GM12878 (cell line): ENCODE data around the gene PSMA2. TPM values are rescaled to one million over a fixed set of nuclear protein-coding genes. Genes with fewer than 3 reads are reported as not detected.

Source experiments
- ATAC-seq: fragments of 200-7000 bp; cut with Tn5 transposase; 3 replicates; pipeline ENCODE4 v1.9.1; 2020; ENCODE audit warnings: mild to moderate bottlenecking, moderate library complexity
- BruUV-seq: library from RNA; stranded (reverse); fragments of 400-500 nt; replicated peaks from 2 replicates; lab custom pipeline; 2021; lab: Mats Ljungman, UMichigan
- CTCF ChIA-PET: fragments of 300-600 bp; sonication (Branson Sonifier 250); formaldehyde crosslinking; extraction: SDS; loops from one replicate; lab custom pipeline; 2021; ENCODE audit warnings: inconsistent platforms; lab: Yijun Ruan, JAX
- POLR2A ChIA-PET: fragments of 350-600 bp; formaldehyde crosslinking; extraction: SDS; loops from one replicate; lab custom pipeline; 2021; ENCODE audit warnings: inconsistent platforms; lab: Charles Lee
- RAD21 ChIA-PET: fragments of 300-600 bp; sonication (Branson Sonifier 250); formaldehyde crosslinking; loops from one replicate; lab custom pipeline; 2023; ENCODE audit warnings: antibody characterized with exemption; ENCODE audit not compliant: unreplicated experiment; lab: Charles Lee
- SMC1A ChIA-PET: fragments of 300-600 bp; sonication (Branson Sonifier 250); formaldehyde crosslinking; loops from one replicate; lab custom pipeline; 2023; ENCODE audit not compliant: unreplicated experiment, uncharacterized antibody; lab: Charles Lee
- DNase-seq: peaks from one replicate; pipeline ENCODE4 v3.0.0-alpha.2; 2011; ENCODE audit warnings: low read depth, low spot score
- FAIRE-seq: peaks from 3 replicates; lab custom pipeline; 2011; peaks lifted over from hg19 to GRCh38; lab: Jason Lieb, UNC
- H2AFZ ChIP-seq: 2 replicates; pipeline ENCODE4 v1.6.0; 2011; ENCODE audit warnings: low read depth, low read length, control low read depth; ENCODE audit not compliant: control insufficient read depth
- H3K27ac ChIP-seq: 2 replicates; pipeline ENCODE4 v1.5.1; 2011; ENCODE audit warnings: control low read depth; ENCODE audit not compliant: control insufficient read depth, insufficient read depth
- H3K27me3 ChIP-seq, 2 experiments: replicated peaks in 1 of 2; 2 replicates each; pipeline versions ENCODE4 v1.6.0 to v1.6.1; 2011; ENCODE audit warnings: low read length in 1 of 2; ENCODE audit not compliant: control insufficient read depth in 2 of 2, insufficient read depth in 2 of 2
- H3K36me3 ChIP-seq, 2 experiments: 2 replicates each; pipeline ENCODE4 v1.5.1; 2011; ENCODE audit warnings: low read length in 1 of 2; ENCODE audit not compliant: control insufficient read depth in 2 of 2, insufficient read depth in 2 of 2
- H3K4me1 ChIP-seq: 2 replicates; pipeline ENCODE4 v1.6.1; 2011; ENCODE audit warnings: mild to moderate bottlenecking, low read length, moderate library complexity, mixed read lengths; ENCODE audit not compliant: control insufficient read depth, insufficient read depth
- H3K4me2 ChIP-seq: 2 replicates; pipeline ENCODE4 v1.6.0; 2011; ENCODE audit warnings: control low read depth; ENCODE audit not compliant: control insufficient read depth, insufficient read depth
- H3K4me3 ChIP-seq: fragments of 200-600 bp; sonication (generic); 2 replicates; pipeline ENCODE4 v1.5.1; 2016
- H3K79me2 ChIP-seq: 2 replicates; pipeline ENCODE4 v1.6.0; 2011; ENCODE audit warnings: low read length; ENCODE audit not compliant: control insufficient read depth, insufficient read depth
- H3K9ac ChIP-seq: 2 replicates; pipeline ENCODE4 v1.8.0; 2011; ENCODE audit warnings: low read length, control low read depth, mixed read lengths; ENCODE audit not compliant: control insufficient read depth, insufficient read depth
- H3K9me3 ChIP-seq: replicated peaks from 3 replicates; pipeline ENCODE4 v1.5.1; 2011; ENCODE audit warnings: mild to moderate bottlenecking, low read length; ENCODE audit not compliant: control insufficient read depth, insufficient read depth
- H4K20me1 ChIP-seq: 2 replicates; pipeline ENCODE4 v1.6.0; 2011; ENCODE audit not compliant: control insufficient read depth, insufficient read depth
- ATF7 ChIP-seq: fragments of 450-650 bp; IDR thresholded peaks from 2 replicates; pipeline ENCODE4 v1.6.1; 2016; ENCODE audit warnings: low read depth, mild to moderate bottlenecking
- BCL11A ChIP-seq: IDR thresholded peaks from 2 replicates; pipeline ENCODE4 v1.6.1; 2011; ENCODE audit warnings: low read depth, low read length
- BHLHE40 ChIP-seq, 2 experiments: fragments of 450-650 bp in 1 of 2; IDR thresholded peaks; 2 replicates each; pipeline ENCODE4 v1.6.1; 2011 to 2017; ENCODE audit warnings: low read depth in 2 of 2, borderline replicate concordance in 1 of 2, improper control_type of control experiment in 1 of 2, low read length in 1 of 2, mild to moderate bottlenecking in 1 of 2
- EED ChIP-seq: sonication (generic); IDR thresholded peaks from 2 replicates; pipeline ENCODE4 v1.6.1; 2016; ENCODE audit warnings: antibody characterized with exemption, low read depth
- NBN ChIP-seq: fragments of 450-650 bp; IDR thresholded peaks from 2 replicates; pipeline ENCODE4 v1.6.1; 2016
- SMAD1 ChIP-seq: fragments of 450-650 bp; IDR thresholded peaks from 2 replicates; pipeline ENCODE4 v1.6.1; 2018; ENCODE audit warnings: mild to moderate bottlenecking, low read depth; ENCODE audit not compliant: partially characterized antibody
- SPI1 ChIP-seq: IDR thresholded peaks from 2 replicates; pipeline ENCODE4 v1.6.1; 2011; ENCODE audit warnings: low read depth, mild to moderate bottlenecking, low read length, moderate library complexity, borderline replicate concordance; ENCODE audit not compliant: insufficient read depth
- TCF12 ChIP-seq: IDR thresholded peaks from 2 replicates; pipeline ENCODE4 v1.6.1; 2011; ENCODE audit warnings: low read depth, mild to moderate bottlenecking, low read length
- ZNF384 ChIP-seq: IDR thresholded peaks from 2 replicates; pipeline ENCODE4 v1.6.1; 2012; ENCODE audit warnings: low read depth, mild to moderate bottlenecking, low read length, improper control_type of control experiment, borderline replicate concordance
- WGBS: methylation state at CpG from one replicate; pipeline ENCODE4 v1.1.6; 2016; ENCODE audit warnings: low lambda C conversion rate; ENCODE audit not compliant: insufficient replicate concordance, insufficient coverage; ENCODE audit errors: missing lambda C conversion rate; 5-methylcytosine and 5-hydroxymethylcytosine counted together
- in situ Hi-C: fragments of 300-500 bp; cut with MboI; formaldehyde crosslinking; loops from 9 replicates; pipeline ENCODE4 v1.14.3; 2018; ENCODE audit warnings: mixed read lengths
- intact Hi-C: fragments of 100-400 bp; cut with micrococcal nuclease; formaldehyde crosslinking; loops from one replicate; pipeline ENCODE4 v1.14.2; 2022; ENCODE audit not compliant: unreplicated experiment
- polyA plus RNA-seq, 11 experiments: library from polyadenylated mRNA; depleted of rRNA in 4 of 11; unstranded in 6 of 11; stranded (reverse) in 5 of 11; fragments of >200 nt; fragmentation: Nextera tagmentation in 4 of 11; fragmentation: Illumina TruSeq in 1 of 11; extraction: Ambion mirVana in 4 of 11; extraction: Trizol in 1 of 11; gene quantifications; 1 replicate in 1 of 11; 2 replicates in 10 of 11; pipeline versions ENCODE4 v1.2.1 to v1.2.3, GENCODE V29; 2011 to 2016; ENCODE audit warnings: inconsistent platforms in 2 of 11, missing spikeins in 2 of 11, low read depth in 1 of 11
- total RNA-seq, 4 experiments: library from RNA; depleted of rRNA in 3 of 4; stranded (reverse); fragments of >200 nt in 3 of 4; fragmentation: Illumina TruSeq in 1 of 4; extraction: Trizol in 1 of 4; gene quantifications; 2 replicates each; pipeline versions ENCODE4 v1.2.1 to v1.2.3, GENCODE V29; 2013 to 2021
- TF ChIP-seq, protein P1 (sequence below): fragments of 150-350 bp; IDR thresholded peaks from 2 replicates; pipeline ENCODE4 v1.6.1; 2014; ENCODE audit warnings: mild to moderate bottlenecking, low read depth, low read length
- TF ChIP-seq, protein P2 (sequence below): fragments of 450-650 bp; IDR thresholded peaks from 2 replicates; pipeline ENCODE4 v1.6.1; 2014; ENCODE audit warnings: mild to moderate bottlenecking
- TF ChIP-seq, protein P3 (sequence below): fragments of 450-650 bp; IDR thresholded peaks from 2 replicates; pipeline ENCODE4 v1.6.1; 2016; ENCODE audit warnings: mild to moderate bottlenecking
- TF ChIP-seq, protein P4 (sequence below): IDR thresholded peaks from 2 replicates; pipeline ENCODE4 v1.6.1; 2012; ENCODE audit warnings: mild to moderate bottlenecking, low read depth, low read length

Gene PSMA2
- total and polyA plus RNA-seq, 10 of the 15 experiments (the other 5 are each of a cell fraction or from before 2014, with no cell fraction given), result 129 to 1,223 (median 317) TPM

DNA sequence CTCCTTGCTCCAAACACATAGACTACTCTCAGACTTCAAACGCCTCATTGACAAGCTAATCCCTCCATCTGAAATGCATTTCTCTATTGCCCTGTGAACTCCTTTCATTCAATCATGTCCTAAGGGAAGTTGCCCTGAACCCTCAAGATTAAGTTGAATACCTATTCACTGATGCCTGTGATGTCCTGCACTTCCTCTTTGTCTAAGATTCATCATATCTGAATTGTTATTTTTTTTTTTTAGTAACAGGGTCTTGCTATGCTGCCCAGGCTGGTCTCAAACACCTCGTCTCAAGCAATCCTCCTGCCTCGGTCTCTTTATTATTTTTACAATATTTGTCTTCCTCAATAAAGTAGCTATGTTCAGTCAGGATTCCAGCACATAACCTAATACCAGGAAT is 3.2 kb downstream of the PSMA2 start:
- SMC1A ChIA-PET, result interaction anchor here (0.8 to 5.3 kb wide), 14 partner anchors 8 to 822 kb away, joined by 3 to 33 read pairs (median 6); partner anchors contain the start of gene C7orf25
- intact Hi-C loops (no loop called here), in situ Hi-C loops (no loop called here)
- Histone ChIP-seq H3K27ac (no peak overlapping the region), H3K4me3 (peak overlapping the region; percentile 94), H3K79me2 (peaks cover 94% of the 10 kb centered on the region), H3K9me3 (no peaks in the 10 kb centered on the region), H2AFZ (no peak overlapping the region), H3K36me3 (peaks cover 0 to 20% of the 10 kb centered on the region in 2 experiments; a peak in 2 of 4 replicates), H3K4me2 (peak overlapping the region; percentile 82), H3K27me3 (no peaks in the 10 kb centered on the region), H4K20me1 (peaks cover 5% of the 10 kb centered on the region), H3K9ac (no peak overlapping the region), H3K4me1 (peaks cover 2% of the 10 kb centered on the region; the same call in 1 of the 2 replicates)
- CTCF ChIA-PET, result interaction anchor here (0.8 to 2.2 kb wide), 7 partner anchors 12 to 911 kb away, joined by 3 to 13 read pairs (median 3); no protein-coding TSS in a partner anchor
- POLR2A ChIA-PET, result interaction anchor here (0.5 to 1.9 kb wide), 4 partner anchors 11 to 832 kb away, joined by 3 to 6 read pairs (median 4); partner anchors contain the start of gene C7orf25
- RAD21 ChIA-PET, result interaction anchor here (1.7 to 4.7 kb wide), 2 partner anchors 13 to 17 kb away, joined by 3 to 20 read pairs; no protein-coding TSS in a partner anchor
- no peak for ATAC-seq
- no peak for FAIRE-seq
- BruUV-seq, result no TSS peak
- DNase-seq, result no peak
- WGBS, result 67% methylated on average over 3 of the region's 3 CpGs
- TF ChIP-seq TCF12 (no peak), SMAD1 (no peak), BCL11A (no peak), ATF7 (no peak), BHLHE40 (IDR thresholded peaks at IDR 0.05; ENCODE audit: borderline replicate concordance in 1 of 2, low read depth in 2 of 2, low read length in 1 of 2) (no peak), SPI1 (peak; percentile 84), NBN (0 out of 2 replicates have a peak, but pooled peaks have one; percentile 20), EED (no peak), ZNF384 (peak; percentile 58; the same call in 1 of the 2 replicates)
- TF ChIP-seq, protein P1, sequence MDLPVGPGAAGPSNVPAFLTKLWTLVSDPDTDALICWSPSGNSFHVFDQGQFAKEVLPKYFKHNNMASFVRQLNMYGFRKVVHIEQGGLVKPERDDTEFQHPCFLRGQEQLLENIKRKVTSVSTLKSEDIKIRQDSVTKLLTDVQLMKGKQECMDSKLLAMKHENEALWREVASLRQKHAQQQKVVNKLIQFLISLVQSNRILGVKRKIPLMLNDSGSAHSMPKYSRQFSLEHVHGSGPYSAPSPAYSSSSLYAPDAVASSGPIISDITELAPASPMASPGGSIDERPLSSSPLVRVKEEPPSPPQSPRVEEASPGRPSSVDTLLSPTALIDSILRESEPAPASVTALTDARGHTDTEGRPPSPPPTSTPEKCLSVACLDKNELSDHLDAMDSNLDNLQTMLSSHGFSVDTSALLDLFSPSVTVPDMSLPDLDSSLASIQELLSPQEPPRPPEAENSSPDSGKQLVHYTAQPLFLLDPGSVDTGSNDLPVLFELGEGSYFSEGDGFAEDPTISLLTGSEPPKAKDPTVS, result no peak
- TF ChIP-seq, protein P2, sequence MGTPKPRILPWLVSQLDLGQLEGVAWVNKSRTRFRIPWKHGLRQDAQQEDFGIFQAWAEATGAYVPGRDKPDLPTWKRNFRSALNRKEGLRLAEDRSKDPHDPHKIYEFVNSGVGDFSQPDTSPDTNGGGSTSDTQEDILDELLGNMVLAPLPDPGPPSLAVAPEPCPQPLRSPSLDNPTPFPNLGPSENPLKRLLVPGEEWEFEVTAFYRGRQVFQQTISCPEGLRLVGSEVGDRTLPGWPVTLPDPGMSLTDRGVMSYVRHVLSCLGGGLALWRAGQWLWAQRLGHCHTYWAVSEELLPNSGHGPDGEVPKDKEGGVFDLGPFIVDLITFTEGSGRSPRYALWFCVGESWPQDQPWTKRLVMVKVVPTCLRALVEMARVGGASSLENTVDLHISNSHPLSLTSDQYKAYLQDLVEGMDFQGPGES, result no peak
- TF ChIP-seq, protein P3, sequence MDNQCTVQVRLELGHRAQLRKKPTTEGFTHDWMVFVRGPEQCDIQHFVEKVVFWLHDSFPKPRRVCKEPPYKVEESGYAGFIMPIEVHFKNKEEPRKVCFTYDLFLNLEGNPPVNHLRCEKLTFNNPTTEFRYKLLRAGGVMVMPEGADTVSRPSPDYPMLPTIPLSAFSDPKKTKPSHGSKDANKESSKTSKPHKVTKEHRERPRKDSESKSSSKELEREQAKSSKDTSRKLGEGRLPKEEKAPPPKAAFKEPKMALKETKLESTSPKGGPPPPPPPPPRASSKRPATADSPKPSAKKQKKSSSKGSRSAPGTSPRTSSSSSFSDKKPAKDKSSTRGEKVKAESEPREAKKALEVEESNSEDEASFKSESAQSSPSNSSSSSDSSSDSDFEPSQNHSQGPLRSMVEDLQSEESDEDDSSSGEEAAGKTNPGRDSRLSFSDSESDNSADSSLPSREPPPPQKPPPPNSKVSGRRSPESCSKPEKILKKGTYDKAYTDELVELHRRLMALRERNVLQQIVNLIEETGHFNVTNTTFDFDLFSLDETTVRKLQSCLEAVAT, result peak; percentile 98
- TF ChIP-seq, protein P4, sequence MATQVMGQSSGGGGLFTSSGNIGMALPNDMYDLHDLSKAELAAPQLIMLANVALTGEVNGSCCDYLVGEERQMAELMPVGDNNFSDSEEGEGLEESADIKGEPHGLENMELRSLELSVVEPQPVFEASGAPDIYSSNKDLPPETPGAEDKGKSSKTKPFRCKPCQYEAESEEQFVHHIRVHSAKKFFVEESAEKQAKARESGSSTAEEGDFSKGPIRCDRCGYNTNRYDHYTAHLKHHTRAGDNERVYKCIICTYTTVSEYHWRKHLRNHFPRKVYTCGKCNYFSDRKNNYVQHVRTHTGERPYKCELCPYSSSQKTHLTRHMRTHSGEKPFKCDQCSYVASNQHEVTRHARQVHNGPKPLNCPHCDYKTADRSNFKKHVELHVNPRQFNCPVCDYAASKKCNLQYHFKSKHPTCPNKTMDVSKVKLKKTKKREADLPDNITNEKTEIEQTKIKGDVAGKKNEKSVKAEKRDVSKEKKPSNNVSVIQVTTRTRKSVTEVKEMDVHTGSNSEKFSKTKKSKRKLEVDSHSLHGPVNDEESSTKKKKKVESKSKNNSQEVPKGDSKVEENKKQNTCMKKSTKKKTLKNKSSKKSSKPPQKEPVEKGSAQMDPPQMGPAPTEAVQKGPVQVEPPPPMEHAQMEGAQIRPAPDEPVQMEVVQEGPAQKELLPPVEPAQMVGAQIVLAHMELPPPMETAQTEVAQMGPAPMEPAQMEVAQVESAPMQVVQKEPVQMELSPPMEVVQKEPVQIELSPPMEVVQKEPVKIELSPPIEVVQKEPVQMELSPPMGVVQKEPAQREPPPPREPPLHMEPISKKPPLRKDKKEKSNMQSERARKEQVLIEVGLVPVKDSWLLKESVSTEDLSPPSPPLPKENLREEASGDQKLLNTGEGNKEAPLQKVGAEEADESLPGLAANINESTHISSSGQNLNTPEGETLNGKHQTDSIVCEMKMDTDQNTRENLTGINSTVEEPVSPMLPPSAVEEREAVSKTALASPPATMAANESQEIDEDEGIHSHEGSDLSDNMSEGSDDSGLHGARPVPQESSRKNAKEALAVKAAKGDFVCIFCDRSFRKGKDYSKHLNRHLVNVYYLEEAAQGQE, result no peak
